ENCODE results near the gene DLK1.

DLK1 gene

DNA sequence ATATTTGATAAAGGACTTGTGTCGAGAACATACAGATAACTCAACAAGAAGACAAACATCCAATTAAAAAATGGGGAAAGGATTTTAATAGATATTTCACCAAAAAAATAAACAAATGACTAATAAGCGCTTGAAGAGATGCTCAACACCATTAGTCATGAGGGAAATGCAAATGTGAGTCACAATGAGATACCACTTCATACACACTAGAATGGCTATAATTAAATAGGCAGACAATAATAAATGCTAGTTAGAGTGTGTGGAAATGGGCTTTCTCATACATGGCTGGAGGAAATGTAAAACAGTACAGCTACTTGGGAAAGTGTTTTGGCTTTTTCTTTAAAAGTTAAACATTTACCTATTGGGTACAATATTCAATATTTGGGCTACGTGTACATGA is 34.8 kb downstream of the DLK1 start:
- H3K27me3 ChIP-seq = no peaks in the 10 kb centered on the region
- no peaks in the 10 kb centered on the region; the same call in 1 of the 2 replicates for H3K4me1 ChIP-seq
- H3K9me3 ChIP-seq = no peaks in the 10 kb centered on the region
- no peaks in the 10 kb centered on the region for H3K36me3 ChIP-seq
- no peak overlapping the region for H3K4me3 ChIP-seq (ENCODE audit: low read depth, low read length)
- DNase-seq = no peak
- TF ChIP-seq, protein P1, sequence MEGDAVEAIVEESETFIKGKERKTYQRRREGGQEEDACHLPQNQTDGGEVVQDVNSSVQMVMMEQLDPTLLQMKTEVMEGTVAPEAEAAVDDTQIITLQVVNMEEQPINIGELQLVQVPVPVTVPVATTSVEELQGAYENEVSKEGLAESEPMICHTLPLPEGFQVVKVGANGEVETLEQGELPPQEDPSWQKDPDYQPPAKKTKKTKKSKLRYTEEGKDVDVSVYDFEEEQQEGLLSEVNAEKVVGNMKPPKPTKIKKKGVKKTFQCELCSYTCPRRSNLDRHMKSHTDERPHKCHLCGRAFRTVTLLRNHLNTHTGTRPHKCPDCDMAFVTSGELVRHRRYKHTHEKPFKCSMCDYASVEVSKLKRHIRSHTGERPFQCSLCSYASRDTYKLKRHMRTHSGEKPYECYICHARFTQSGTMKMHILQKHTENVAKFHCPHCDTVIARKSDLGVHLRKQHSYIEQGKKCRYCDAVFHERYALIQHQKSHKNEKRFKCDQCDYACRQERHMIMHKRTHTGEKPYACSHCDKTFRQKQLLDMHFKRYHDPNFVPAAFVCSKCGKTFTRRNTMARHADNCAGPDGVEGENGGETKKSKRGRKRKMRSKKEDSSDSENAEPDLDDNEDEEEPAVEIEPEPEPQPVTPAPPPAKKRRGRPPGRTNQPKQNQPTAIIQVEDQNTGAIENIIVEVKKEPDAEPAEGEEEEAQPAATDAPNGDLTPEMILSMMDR (IDR thresholded peaks at IDR 0.05; ENCODE audit: low read depth, low read length) = no peak

DNA sequence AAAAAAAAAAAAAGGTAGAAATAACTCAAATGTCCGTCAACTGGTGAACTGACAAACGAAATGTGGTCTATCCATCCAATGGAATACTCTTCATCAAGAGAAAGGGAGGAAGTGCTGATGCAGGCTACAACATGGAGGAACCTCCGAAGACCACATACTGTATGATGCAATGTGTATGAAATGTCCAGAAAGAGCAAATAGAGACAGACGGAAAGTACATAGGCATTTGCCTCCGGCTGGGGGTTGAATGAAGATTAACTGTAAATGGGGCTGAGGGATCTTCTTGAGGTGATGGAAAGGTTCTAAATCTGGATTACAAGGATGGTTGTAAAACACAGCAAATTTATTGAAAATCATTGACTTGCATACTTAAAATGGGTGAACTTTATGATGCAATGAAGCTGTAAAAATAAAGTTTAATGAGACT is 35.4 kb downstream of the DLK1 start:
- Histone ChIP-seq H3K4me3 (ENCODE audit: low read depth, low read length) (no peak overlapping the region), H3K36me3 (no peaks in the 10 kb centered on the region), H3K9me3 (no peaks in the 10 kb centered on the region), H3K4me1 (no peaks in the 10 kb centered on the region; the same call in 1 of the 2 replicates), H3K27me3 (no peaks in the 10 kb centered on the region)
- DNase-seq = no peak
- TF ChIP-seq, protein P1 (IDR thresholded peaks at IDR 0.05; ENCODE audit: low read depth, low read length) = no peak

DNA sequence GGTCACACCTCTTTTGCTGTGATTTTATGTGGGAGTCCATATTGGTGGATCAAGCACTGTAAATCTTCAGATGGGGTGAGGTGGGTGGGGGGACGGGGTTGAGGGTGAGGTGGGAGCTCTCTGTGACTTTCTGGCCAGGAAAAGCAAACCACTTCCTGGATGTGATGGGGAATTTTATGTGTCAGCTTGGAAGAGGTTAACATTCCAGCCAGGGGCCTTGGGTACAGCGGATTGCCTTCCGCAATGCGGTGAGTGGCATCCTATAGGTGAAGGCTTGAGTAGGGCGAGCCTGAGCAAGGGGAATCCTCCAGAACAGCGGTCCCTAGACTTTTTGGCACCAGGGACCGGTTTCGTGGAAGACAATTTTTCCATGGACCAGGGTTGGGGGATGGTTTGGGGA is 36.2 kb downstream of the DLK1 start:
- Histone ChIP-seq H3K36me3 (no peaks in the 10 kb centered on the region), H3K4me3 (ENCODE audit: low read depth, low read length) (no peak overlapping the region), H3K4me1 (no peaks in the 10 kb centered on the region; the same call in 1 of the 2 replicates), H3K9me3 (no peaks in the 10 kb centered on the region), H3K27me3 (no peaks in the 10 kb centered on the region)
- DNase-seq = no peak
- TF ChIP-seq, protein P1 (IDR thresholded peaks at IDR 0.05; ENCODE audit: low read depth, low read length) = no peak

DNA sequence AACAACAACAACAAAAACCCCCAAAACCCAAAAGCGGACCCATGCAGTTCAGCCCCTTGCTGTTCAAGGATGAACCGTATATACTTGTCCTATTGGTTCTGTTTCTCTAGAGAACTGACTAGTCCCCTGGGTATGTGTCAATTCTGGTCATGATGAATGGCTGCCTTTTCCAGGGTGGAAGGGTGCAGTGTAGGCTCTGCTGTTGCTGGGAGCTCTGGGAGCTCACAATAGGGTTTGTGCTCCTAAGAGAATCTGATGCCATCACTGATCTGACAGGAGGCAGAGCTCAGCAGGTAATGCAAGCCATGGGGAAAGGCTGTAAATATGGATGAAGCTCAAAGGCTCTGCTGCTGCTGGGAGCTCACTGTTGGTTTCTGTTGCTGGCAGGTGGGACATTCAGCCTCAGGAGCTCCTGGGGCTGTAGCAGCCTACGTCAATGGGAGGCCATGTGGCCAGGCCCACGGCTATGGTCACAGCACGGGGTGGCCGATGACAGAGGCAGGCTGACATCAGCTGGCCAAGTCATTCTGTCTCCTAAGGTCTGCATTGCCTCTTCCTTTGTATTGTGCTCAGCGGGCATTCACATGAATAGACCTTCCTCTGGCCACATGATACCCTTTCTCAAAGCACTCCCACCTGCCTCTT is 37.9 kb downstream of the DLK1 start:
- no peaks in the 10 kb centered on the region for H3K27me3 ChIP-seq
- TF ChIP-seq, protein P1 (IDR thresholded peaks at IDR 0.05; ENCODE audit: low read depth, low read length) = no peak
- DNase-seq = no peak
- H3K4me1 ChIP-seq = no peaks in the 10 kb centered on the region; the same call in none of the 2 replicates
- H3K9me3 ChIP-seq = no peaks in the 10 kb centered on the region
- H3K4me3 ChIP-seq (ENCODE audit: low read depth, low read length) = no peak overlapping the region
- no peaks in the 10 kb centered on the region for H3K36me3 ChIP-seq

DNA sequence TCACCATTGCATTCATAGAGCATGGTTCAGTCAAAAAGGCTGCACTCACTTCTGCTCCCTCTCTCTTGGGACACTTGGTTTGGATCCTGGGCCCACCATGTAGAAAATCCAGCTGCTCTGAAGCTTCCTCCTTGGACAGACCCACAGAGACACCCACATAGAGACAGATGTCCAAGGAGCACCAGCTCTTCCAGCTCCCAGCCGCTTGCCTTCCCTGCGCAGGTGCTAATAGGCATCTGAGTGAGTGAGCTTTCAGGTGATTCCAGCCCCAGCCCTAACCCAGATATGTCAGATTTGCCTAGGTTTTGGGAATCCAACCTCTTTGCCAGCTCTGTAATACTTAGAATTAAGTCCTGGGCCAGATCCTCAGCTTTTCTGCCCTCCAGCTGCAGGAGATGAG is 38.6 kb downstream of the DLK1 start:
- no peak for DNase-seq
- TF ChIP-seq, protein P1 (IDR thresholded peaks at IDR 0.05; ENCODE audit: low read depth, low read length) = no peak
- Histone ChIP-seq H3K27me3 (no peaks in the 10 kb centered on the region), H3K4me3 (ENCODE audit: low read depth, low read length) (no peak overlapping the region), H3K9me3 (no peaks in the 10 kb centered on the region), H3K4me1 (peaks cover 6% of the 10 kb centered on the region), H3K36me3 (no peaks in the 10 kb centered on the region)

DNA sequence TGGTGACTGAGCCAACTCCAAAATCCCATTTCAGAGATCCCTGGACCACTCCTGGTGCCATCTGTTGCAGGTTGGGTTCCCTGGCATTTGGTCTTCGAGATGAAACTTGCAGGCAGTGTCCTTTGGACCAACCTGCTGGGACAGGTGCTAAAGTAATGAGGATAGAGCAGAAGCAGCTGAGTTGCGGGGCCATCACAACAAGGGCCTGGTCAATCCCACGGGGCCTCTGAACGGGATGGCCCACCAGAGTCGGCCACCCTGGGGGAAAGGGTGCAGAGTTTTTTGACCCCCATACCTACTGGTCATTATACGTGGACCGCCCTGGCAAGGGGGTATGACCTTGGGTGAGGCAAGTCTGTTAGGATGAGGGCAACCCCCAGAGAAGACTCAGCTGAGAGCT is 39.3 kb downstream of the DLK1 start:
- no peaks in the 10 kb centered on the region for H3K27me3 ChIP-seq
- peaks cover 13% of the 10 kb centered on the region for H3K4me1 ChIP-seq
- H3K9me3 ChIP-seq = no peaks in the 10 kb centered on the region
- TF ChIP-seq, protein P1 (IDR thresholded peaks at IDR 0.05; ENCODE audit: low read depth, low read length) = no peak
- no peak overlapping the region for H3K4me3 ChIP-seq (ENCODE audit: low read depth, low read length)
- no peaks in the 10 kb centered on the region for H3K36me3 ChIP-seq
- no peak for DNase-seq

Measured in BE2C (cell line).